ENCODE results near the gene FAM76A. TPM values are rescaled to one million over a fixed set of nuclear protein-coding genes. Genes with fewer than 3 reads are reported as not detected.
"Not testable (repeated sequence)": the region's sequence is repeated elsewhere in the genome, so short reads cannot be mapped to it uniquely, and the experiment has no call there.

FAM76A gene
- total and polyA plus RNA-seq, 8 donors, result 3.7 to 125 (median 11.8) TPM

- no peak for DNase-seq
- Histone ChIP-seq H3K4me3 (no peak overlapping the region), H3K27ac (no peak overlapping the region), H3K27me3 (no peaks in the 10 kb centered on the region), H3K4me1 (no peaks in the 10 kb centered on the region), H3K36me3 (peaks cover 29 to 90% (median 80%) of the 10 kb centered on the region in 4 donors), H3K9me3 (no peaks in the 10 kb centered on the region)
- intact Hi-C loops (cut with DNase I; ENCODE audit: low total_unique reads), result no loop called here
- no peak for TF ChIP-seq EP300 (IDR thresholded peaks at IDR 0.05)
- no peak for TF ChIP-seq CTCF (IDR thresholded peaks at IDR 0.05)
- TF ChIP-seq POLR2AphosphoS5 (IDR thresholded peaks at IDR 0.05), result no peak
- no peak for TF ChIP-seq POLR2A (IDR thresholded peaks at IDR 0.05)
- 91 to 97% (median 93%) methylated on average over 7 of the region's 7 CpGs for WGBS, 5 donors
Observed at GRCh38 chr1:27806758-27807157, 81.0 kb downstream of the FAM76A start.

GRCh38 chr1:27807385-27807784 lies 81.6 kb downstream of the FAM76A start:
- intact Hi-C loops (cut with DNase I; ENCODE audit: low total_unique reads), result no loop called here
- no peak overlapping the region for H3K4me3 ChIP-seq
- 67 to 78% (median 76%) methylated on average over 2 of the region's 2 CpGs for WGBS, 5 donors
- DNase-seq, result no peak
- H3K27me3 ChIP-seq, result no peaks in the 10 kb centered on the region
- no peak for TF ChIP-seq POLR2A (IDR thresholded peaks at IDR 0.05)
- TF ChIP-seq POLR2AphosphoS5 (IDR thresholded peaks at IDR 0.05), result no peak
- TF ChIP-seq EP300 (IDR thresholded peaks at IDR 0.05), result no peak
- no peak for TF ChIP-seq CTCF (IDR thresholded peaks at IDR 0.05)
- no peaks in the 10 kb centered on the region for H3K4me1 ChIP-seq
- H3K36me3 ChIP-seq, result peaks cover 25 to 90% (median 80%) of the 10 kb centered on the region in 4 donors
- H3K9me3 ChIP-seq, result no peaks in the 10 kb centered on the region
- no peak overlapping the region for H3K27ac ChIP-seq

- H3K4me3 ChIP-seq; DNase-seq; intact Hi-C loops (cut with DNase I; ENCODE audit: low total_unique reads); H3K27me3 ChIP-seq; H3K27ac ChIP-seq; H3K9me3 ChIP-seq; H3K4me1 ChIP-seq: not testable (repeated sequence)
- 91 to 100% (median 96%) methylated on average over 3 of the region's 3 CpGs for WGBS, 5 donors
- peaks cover 29 to 90% (median 80%) of the 10 kb centered on the region in 4 donors for H3K36me3 ChIP-seq
Observed at GRCh38 chr1:27808131-27808530, 82.4 kb downstream of the FAM76A start.

GRCh38 chr1:27809883-27810282 lies 84.1 kb downstream of the FAM76A start:
- no peak for DNase-seq
- WGBS, 5 donors, result 92 to 97% (median 95%) methylated on average over 1 of the region's 1 CpG
- Histone ChIP-seq H3K4me1 (no peaks in the 10 kb centered on the region), H3K36me3 (peaks cover 37 to 89% (median 80%) of the 10 kb centered on the region in 4 donors), H3K27me3 (no peaks in the 10 kb centered on the region), H3K27ac (no peak overlapping the region), H3K9me3 (no peaks in the 10 kb centered on the region), H3K4me3 (no peak overlapping the region)
- TF ChIP-seq CTCF (IDR thresholded peaks at IDR 0.05) (no peak), POLR2AphosphoS5 (IDR thresholded peaks at IDR 0.05) (no peak), POLR2A (IDR thresholded peaks at IDR 0.05) (no peak), EP300 (IDR thresholded peaks at IDR 0.05) (no peak)
- intact Hi-C loops (cut with DNase I; ENCODE audit: low total_unique reads), result no loop called here

- no peak overlapping the region for H3K27ac ChIP-seq
- no peak overlapping the region for H3K4me3 ChIP-seq
- H3K9me3 ChIP-seq, result no peaks in the 10 kb centered on the region
- no peak for TF ChIP-seq POLR2A (IDR thresholded peaks at IDR 0.05)
- no peak for TF ChIP-seq CTCF (IDR thresholded peaks at IDR 0.05)
- no peak for TF ChIP-seq EP300 (IDR thresholded peaks at IDR 0.05)
- no peak for TF ChIP-seq POLR2AphosphoS5 (IDR thresholded peaks at IDR 0.05)
- WGBS, 5 donors, result 91 to 95% (median 93%) methylated on average over 6 of the region's 6 CpGs
- H3K4me1 ChIP-seq, result peaks cover 4 to 11% (median 8%) of the 10 kb centered on the region in 4 donors
- intact Hi-C loops (cut with DNase I; ENCODE audit: low total_unique reads), result no loop called here
- H3K27me3 ChIP-seq, result no peaks in the 10 kb centered on the region
- peaks cover 50 to 87% (median 79%) of the 10 kb centered on the region in 4 donors for H3K36me3 ChIP-seq
- no peak for DNase-seq
Observed at GRCh38 chr1:27811741-27812500, 86.2 kb downstream of the FAM76A start.

Measured in stomach (tissue), 9 donors.